K562 (cell line): ENCODE results near the gene GNPAT. TPM values are rescaled to one million over a fixed set of nuclear protein-coding genes. Genes with fewer than 3 reads are reported as not detected.
A peak's percentile ranks its signal among the peaks of the same experiment; 100 is the strongest.

Experiments used
- ARID3B ChIP-seq: fragments of 250-450 bp; sonication (Bioruptor Pico); IDR thresholded peaks from 2 replicates; pipeline ENCODE4 v1.4.0; 2020; ENCODE audit warnings: borderline replicate concordance
- BACH1 ChIP-seq: fragments of 200-800 bp; sonication (Bioruptor generic); IDR thresholded peaks from 2 replicates; pipeline ENCODE4 v1.6.1; 2016; ENCODE audit warnings: missing genetic modification characterization, missing compliant biosample characterization
- CBX3 ChIP-seq, 2 experiments: IDR thresholded peaks; 1 replicate in 1 of 2; 2 replicates in 1 of 2; pipeline ENCODE4 v1.6.1; 2012; ENCODE audit warnings: inconsistent platforms in 2 of 2, low read length in 2 of 2, borderline replicate concordance in 1 of 2, control low read depth in 1 of 2
- E2F8 ChIP-seq: fragments of 450-650 bp; IDR thresholded peaks from 2 replicates; pipeline ENCODE4 v1.7.1; 2018; ENCODE audit warnings: mild to moderate bottlenecking, low read depth; ENCODE audit not compliant: partially characterized antibody
- FOXK2 ChIP-seq, 2 experiments: fragments of 450-650 bp; IDR thresholded peaks in 1 of 2; conservative IDR thresholded peaks in 1 of 2; 2 replicates each; pipeline ENCODE4 v1.6.1; 2016; ENCODE audit warnings: low read depth in 2 of 2, mild to moderate bottlenecking in 1 of 2
- HDAC2 ChIP-seq: fragments of 450-650 bp; IDR thresholded peaks from 2 replicates; pipeline ENCODE4 v1.6.1; 2016; ENCODE audit warnings: mild to moderate bottlenecking
- HMG20A ChIP-seq: fragments of 450-650 bp; formaldehyde crosslinking; conservative IDR thresholded peaks from 2 replicates; pipeline ENCODE4 v1.4.0; 2020; ENCODE audit warnings: mild to moderate bottlenecking, mixed read lengths
- L3MBTL2 ChIP-seq: fragments of 450-650 bp; IDR thresholded peaks from 2 replicates; pipeline ENCODE4 v1.6.1; 2016; ENCODE audit warnings: mild to moderate bottlenecking, moderate library complexity
- NCOA1 ChIP-seq: fragments of 450-650 bp; IDR thresholded peaks from 2 replicates; pipeline ENCODE4 v1.6.1; 2016; ENCODE audit warnings: low read depth
- NCOA6 ChIP-seq: fragments of 450-650 bp; IDR thresholded peaks from 2 replicates; pipeline ENCODE4 v1.6.1; 2017; ENCODE audit warnings: mild to moderate bottlenecking
- NFATC3 ChIP-seq: fragments of 450-650 bp; IDR thresholded peaks from 2 replicates; pipeline ENCODE4 v1.6.1; 2017; ENCODE audit warnings: mild to moderate bottlenecking
- NR2C1 ChIP-seq, 2 experiments: fragments of 450-650 bp; IDR thresholded peaks; 2 replicates each; pipeline ENCODE4 v1.6.1; 2017; ENCODE audit warnings: mild to moderate bottlenecking in 2 of 2, antibody characterized with exemption in 1 of 2, inconsistent platforms in 1 of 2, missing compliant biosample characterization in 1 of 2, missing genetic modification characterization in 1 of 2
- PRMT5 ChIP-seq: sonication (generic); formaldehyde crosslinking; IDR thresholded peaks from 2 replicates; pipeline ENCODE4 v1.5.0; 2020; ENCODE audit warnings: missing genetic modification reagents
- SMARCC2 ChIP-seq: fragments of 450-650 bp; IDR thresholded peaks from 2 replicates; pipeline ENCODE4 v1.6.1; 2017; ENCODE audit warnings: antibody characterized with exemption, moderate library complexity, mild to moderate bottlenecking, low read depth
- SRF ChIP-seq, 2 experiments: fragments of 250-450, 450-650 bp in 1 of 2; sonication (Bioruptor Pico) in 1 of 2; sonication (generic) in 1 of 2; formaldehyde crosslinking; IDR thresholded peaks; 2 replicates each; pipeline versions ENCODE4 v1.5.0 to v1.5.1; 2020 to 2022; ENCODE audit warnings: mild to moderate bottlenecking in 1 of 2, missing genetic modification reagents in 1 of 2
- THRB ChIP-seq: fragments of 450-650 bp; formaldehyde crosslinking; conservative IDR thresholded peaks from 2 replicates; pipeline ENCODE4 v1.4.0; 2022; ENCODE audit warnings: mild to moderate bottlenecking, missing genetic modification characterization
- ZBTB12 ChIP-seq: fragments of 250-450 bp; sonication (Bioruptor Pico); IDR thresholded peaks from 2 replicates; pipeline ENCODE4 v1.4.0; 2020
- ZBTB8A ChIP-seq: fragments of 450-650 bp; IDR thresholded peaks from 2 replicates; pipeline ENCODE4 v1.6.1; 2018; ENCODE audit warnings: mild to moderate bottlenecking, moderate library complexity; ENCODE audit not compliant: partially characterized antibody
- ZNF165 ChIP-seq: fragments of 250-450 bp; sonication (Bioruptor Pico); IDR thresholded peaks from 2 replicates; pipeline ENCODE4 v1.4.0; 2020; ENCODE audit warnings: borderline replicate concordance
- ZNF3 ChIP-seq: fragments of 250-450 bp; sonication (Bioruptor Pico); IDR thresholded peaks from 2 replicates; pipeline ENCODE4 v1.5.0; 2021; ENCODE audit warnings: mild to moderate bottlenecking, moderate library complexity
- ZNF347 ChIP-seq: fragments of 450-650 bp; formaldehyde crosslinking; IDR thresholded peaks from 2 replicates; pipeline ENCODE4 v1.4.0; 2020; ENCODE audit warnings: low read depth, mild to moderate bottlenecking, moderate library complexity
- ZNF445 ChIP-seq: fragments of 250-450 bp; sonication (Bioruptor Pico); IDR thresholded peaks from 2 replicates; pipeline ENCODE4 v1.4.0; 2020; ENCODE audit warnings: low read depth, mild to moderate bottlenecking, moderate library complexity
- polyA plus RNA-seq, 8 experiments: library from polyadenylated mRNA; depleted of rRNA in 4 of 8; stranded (reverse) in 5 of 8; unstranded in 3 of 8; fragments of >200 nt; fragmentation: Nextera tagmentation in 2 of 8; fragmentation: Illumina TruSeq in 1 of 8; extraction: Ambion mirVana in 2 of 8; extraction: Trizol in 1 of 8; gene quantifications; 2 replicates each; pipeline versions ENCODE4 v1.2.1 to v1.2.3, GENCODE V29; 2011 to 2014; ENCODE audit warnings: inconsistent platforms in 1 of 8, missing spikeins in 1 of 8
- total RNA-seq, 7 experiments: library from RNA; depleted of rRNA in 6 of 7; stranded (reverse); fragments of >200 nt in 6 of 7; fragmentation: Illumina TruSeq in 2 of 7; extraction: Trizol in 2 of 7; gene quantifications; 2 replicates each; pipeline versions ENCODE4 v1.2.1 to v1.2.3, GENCODE V29; 2011 to 2021; ENCODE audit warnings: low replicate concordance in 1 of 7

The GNPAT gene
- total and polyA plus RNA-seq, 9 of the 15 experiments (the other 6 are each of a cell fraction or from before 2014, with no cell fraction given): 32.1 to 68.8 (median 50.7) TPM

- TF ChIP-seq SRF (CRISPR knock-in tag; IDR thresholded peaks at IDR 0.05): peak in 1 of 2 experiments; percentile 65; a peak in 1 of 4 replicates
- TF ChIP-seq FOXK2 (conservative IDR thresholded peaks at IDR 0.05 in 1 of 2, IDR thresholded peaks at IDR 0.05 in 1 of 2; ENCODE audit: low read depth in 2 of 2): peak; percentile 63 to 65
- TF ChIP-seq ZBTB8A: no peak
- 0 out of 2 replicates have a peak, but pooled peaks have one; percentile 46 for TF ChIP-seq HMG20A (CRISPR knock-in tag)
- peak; percentile 34; the same call in 1 of the 2 replicates for TF ChIP-seq ZBTB12 (CRISPR knock-in tag)
- no peak for TF ChIP-seq ZNF445 (CRISPR knock-in tag)
- no peak for TF ChIP-seq NCOA6
- no peak for TF ChIP-seq ZNF347 (CRISPR knock-in tag)
- 0 out of 3 replicates have a peak, but pooled peaks of 1 of the 2 experiments have one; percentile 24 for TF ChIP-seq CBX3 (IDR thresholded peaks at IDR 0.05; ENCODE audit: borderline replicate concordance in 1 of 2, low read length in 2 of 2)
- peak; percentile 99 for TF ChIP-seq HDAC2
- TF ChIP-seq NCOA1: peak; percentile 78
- peak; percentile 85; the same call in 1 of the 2 replicates for TF ChIP-seq BACH1 (tag)
- peak; percentile 76; the same call in 1 of the 2 replicates for TF ChIP-seq SMARCC2
- TF ChIP-seq NR2C1 (IDR thresholded peaks at IDR 0.05): peak; percentile 46; the same call in 1 of the 2 replicates
- peak; percentile 68 for TF ChIP-seq NR2C1 (tag; IDR thresholded peaks at IDR 0.05)
- TF ChIP-seq NFATC3: peak; percentile 55; the same call in 1 of the 2 replicates
- TF ChIP-seq ZNF165 (CRISPR knock-in tag): no peak
- no peak for TF ChIP-seq ARID3B (CRISPR knock-in tag)
- no peak for TF ChIP-seq ZNF3
- peak; percentile 93 for TF ChIP-seq L3MBTL2
- TF ChIP-seq THRB: 0 out of 2 replicates have a peak, but pooled peaks have one; percentile 50
- peak; percentile 40 for TF ChIP-seq E2F8
- TF ChIP-seq PRMT5 (CRISPR knock-in tag): no peak
Observed at GRCh38 chr1:231200388-231201031, 40.5 kb upstream of the GNPAT start (continued).
